CD4-positive, alpha-beta T cell treated with Interleukin-15 for 1 hour (primary cell): Measurements from ENCODE around the gene CACNG4.

Experiments used
- DNase-seq: peaks from one replicate; pipeline ENCODE4 v3.0.0-alpha.2; 2020

The CACNG4 gene

GRCh38 chr17:66963909-66964771, at the start of gene CACNG4:
Gene CACNG4, plus strand, starts transcription at chr17:66964707. Its CDS starts 205 bp downstream, at chr17:66964912.
- no peak for DNase-seq

- DNase-seq, result no peak
These were observed 49.3 kb upstream of the CACNG4 start for GRCh38 chr17:66915204-66915611.

- DNase-seq, result no peak
These were observed 48.7 kb upstream of the CACNG4 start for GRCh38 chr17:66915792-66916191.

- no peak for DNase-seq
These were observed 47.6 kb upstream of the CACNG4 start for GRCh38 chr17:66916946-66917345.

GRCh38 chr17:66918896-66919295, 45.6 kb upstream of the CACNG4 start:
- DNase-seq, result no peak

GRCh38 chr17:66920435-66920834, 44.1 kb upstream of the CACNG4 start:
- no peak for DNase-seq

GRCh38 chr17:66920950-66921349, 43.6 kb upstream of the CACNG4 start:
- no peak for DNase-seq

GRCh38 chr17:66923886-66924285, 40.6 kb upstream of the CACNG4 start:
- DNase-seq, result no peak

GRCh38 chr17:66925811-66926500, 38.6 kb upstream of the CACNG4 start:
- no peak for DNase-seq

GRCh38 chr17:66928949-66929348, 35.6 kb upstream of the CACNG4 start:
- DNase-seq, result no peak

- no peak for DNase-seq
These were observed 34.9 kb upstream of the CACNG4 start for GRCh38 chr17:66929591-66929990.

- DNase-seq, result no peak
These were observed 33.6 kb upstream of the CACNG4 start for GRCh38 chr17:66930933-66931332.

GRCh38 chr17:66932311-66932710, 32.2 kb upstream of the CACNG4 start:
- no peak for DNase-seq

GRCh38 chr17:66934040-66934439, 30.5 kb upstream of the CACNG4 start:
- DNase-seq, result no peak

- no peak for DNase-seq
These were observed 28.8 kb upstream of the CACNG4 start for GRCh38 chr17:66935717-66936116.

GRCh38 chr17:66938656-66939055, 25.9 kb upstream of the CACNG4 start:
- no peak for DNase-seq

GRCh38 chr17:66939461-66940114, 24.9 kb upstream of the CACNG4 start:
- DNase-seq, result no peak

- DNase-seq, result no peak
These were observed 23.3 kb upstream of the CACNG4 start for GRCh38 chr17:66941249-66941648.

- DNase-seq, result no peak
These were observed 22.6 kb upstream of the CACNG4 start for GRCh38 chr17:66941773-66942450.

GRCh38 chr17:66942451-66943264, 21.8 kb upstream of the CACNG4 start:
- no peak for DNase-seq

- DNase-seq, result no peak
These were observed 21.0 kb upstream of the CACNG4 start for GRCh38 chr17:66943484-66943883.
